H1 (cell line): Measurements from ENCODE around the gene PLSCR3. TPM values are rescaled to one million over a fixed set of nuclear protein-coding genes. Genes with fewer than 3 reads are reported as not detected.

ENCODE experiments used
- CTCF ChIA-PET: fragments of 300-600 bp; sonication (Branson Sonifier 250); formaldehyde crosslinking; loops from one replicate; lab custom pipeline; 2021; ENCODE audit not compliant: partially characterized antibody; lab: Charles Lee
- POLR2A ChIA-PET: fragments of 300-600 bp; sonication (Branson Sonifier 250); formaldehyde crosslinking; loops from one replicate; lab custom pipeline; 2021; ENCODE audit warnings: inconsistent platforms; ENCODE audit not compliant: partially characterized antibody; lab: Charles Lee
- DNase-seq, 2 experiments: peaks; one replicate each; pipeline versions ENCODE4 v3.0.0 to v3.0.0-alpha.2; 2010 to 2022; ENCODE audit warnings: low spot score in 2 of 2, low read depth in 1 of 2, mixed read lengths in 1 of 2
- FAIRE-seq: peaks from 2 replicates; lab custom pipeline; 2011; peaks lifted over from hg19 to GRCh38; lab: Jason Lieb, UNC
- H2AFZ ChIP-seq: 2 replicates; pipeline ENCODE4 v1.8.1; 2012; ENCODE audit warnings: low read length, inconsistent platforms
- H2AK5ac ChIP-seq: 2 replicates; pipeline ENCODE4 v1.6.1; 2013; ENCODE audit warnings: low read depth, low read length
- H2BK120ac ChIP-seq: replicated peaks from 2 replicates; pipeline ENCODE3; 2013; ENCODE audit warnings: low read depth, low read length, inconsistent platforms
- H2BK12ac ChIP-seq: 2 replicates; pipeline ENCODE4 v1.6.1; 2013; ENCODE audit warnings: low read depth, low read length
- H2BK15ac ChIP-seq: 2 replicates; pipeline ENCODE4 v1.6.1; 2013; ENCODE audit warnings: low read length
- H2BK20ac ChIP-seq: 2 replicates; pipeline ENCODE4 v1.6.1; 2013; ENCODE audit warnings: low read length
- H2BK5ac ChIP-seq: 2 replicates; pipeline ENCODE4 v1.6.1; 2013; ENCODE audit warnings: low read depth, low read length
- H3K14ac ChIP-seq: 2 replicates; pipeline ENCODE4 v1.6.1; 2013; ENCODE audit warnings: inconsistent platforms; ENCODE audit not compliant: insufficient read length
- H3K18ac ChIP-seq: 2 replicates; pipeline ENCODE4 v1.6.1; 2013; ENCODE audit warnings: low read length; ENCODE audit errors: extremely low read depth
- H3K23ac ChIP-seq: 2 replicates; pipeline ENCODE4 v1.6.1; 2013; ENCODE audit warnings: inconsistent platforms; ENCODE audit not compliant: insufficient read length
- H3K23me2 ChIP-seq: 2 replicates; pipeline ENCODE4 v1.6.1; 2013; ENCODE audit warnings: low read depth, low read length
- H3K27ac ChIP-seq: 2 replicates; pipeline ENCODE4 v1.6.1; 2011; ENCODE audit warnings: low read depth, low read length, inconsistent platforms
- H3K27me3 ChIP-seq, 4 experiments: replicated peaks in 1 of 4; 1 replicate in 1 of 4; 2 replicates in 3 of 4; pipeline versions ENCODE4 v1.6.1 to v1.8.1; 2011 to 2013; ENCODE audit warnings: low read length in 3 of 4, mild to moderate bottlenecking in 3 of 4, inconsistent platforms in 2 of 4, mixed read lengths in 2 of 4, moderate library complexity in 1 of 4; ENCODE audit not compliant: control insufficient read depth in 3 of 4, insufficient read depth in 3 of 4; ENCODE audit errors: extremely low read depth in 1 of 4
- H3K36me3 ChIP-seq, 4 experiments: 2 replicates each; pipeline versions ENCODE4 v1.6.1 to v1.8.1; 2011 to 2013; ENCODE audit warnings: mild to moderate bottlenecking in 4 of 4, low read length in 3 of 4, moderate library complexity in 2 of 4, control low read depth in 1 of 4, inconsistent platforms in 1 of 4; ENCODE audit not compliant: insufficient read depth in 4 of 4, control insufficient read depth in 2 of 4
- H3K4ac ChIP-seq: replicated peaks from 2 replicates; pipeline ENCODE3; 2013; ENCODE audit warnings: low read length, low read depth, mixed read lengths, inconsistent platforms; ENCODE audit not compliant: insufficient read length
- H3K4me1 ChIP-seq, 4 experiments: replicated peaks in 1 of 4; 1 replicate in 1 of 4; 2 replicates in 3 of 4; pipeline versions ENCODE4 v1.6.1 to v1.8.1; 2011 to 2013; ENCODE audit warnings: low read length in 3 of 4, inconsistent platforms in 2 of 4, mixed read lengths in 1 of 4; ENCODE audit not compliant: insufficient read depth in 4 of 4, control insufficient read depth in 3 of 4
- H3K4me2 ChIP-seq, 2 experiments: 2 replicates each; pipeline versions ENCODE4 v1.6.1 to v1.8.1; 2011 to 2013; ENCODE audit warnings: low read depth in 2 of 2, low read length in 2 of 2, control low read depth in 1 of 2, inconsistent platforms in 1 of 2, mild to moderate bottlenecking in 1 of 2; ENCODE audit not compliant: insufficient read depth in 1 of 2
- H3K4me3 ChIP-seq, 4 experiments: fragments of 200-600, 300-600 bp in 1 of 4; sonication (generic), shearing (Covaris generic), sonication (Bioruptor Twin) in 1 of 4; 2 replicates each; pipeline versions ENCODE4 v1.5.1 to v1.8.1; 2011 to 2016; ENCODE audit warnings: low read length in 4 of 4, low read depth in 3 of 4, control low read depth in 2 of 4, inconsistent platforms in 2 of 4, mild to moderate bottlenecking in 2 of 4, mixed read lengths in 1 of 4, moderate library complexity in 1 of 4; ENCODE audit not compliant: insufficient read depth in 2 of 4; ENCODE audit errors: extremely low read depth in 1 of 4
- H3K56ac ChIP-seq: replicated peaks from 2 replicates; pipeline ENCODE3; 2013; ENCODE audit warnings: low read depth, mild to moderate bottlenecking, mixed read lengths, low read length, inconsistent platforms; ENCODE audit not compliant: insufficient read length
- H3K79me1 ChIP-seq: 2 replicates; pipeline ENCODE4 v1.6.1; 2013; ENCODE audit warnings: low read depth, low read length, control low read depth
- H3K79me2 ChIP-seq, 2 experiments: 2 replicates each; pipeline versions ENCODE4 v1.6.1 to v1.8.1; 2012 to 2013; ENCODE audit warnings: low read length in 2 of 2, mild to moderate bottlenecking in 2 of 2, inconsistent platforms in 1 of 2; ENCODE audit not compliant: insufficient read depth in 2 of 2, control insufficient read depth in 1 of 2
- H3K9ac ChIP-seq, 4 experiments: replicated peaks in 1 of 4; 1 replicate in 1 of 4; 2 replicates in 3 of 4; pipeline versions ENCODE4 v1.6.1 to v1.8.1; 2011 to 2013; ENCODE audit warnings: low read depth in 3 of 4, low read length in 3 of 4, control low read depth in 2 of 4, mild to moderate bottlenecking in 2 of 4, moderate library complexity in 2 of 4, inconsistent platforms in 1 of 4; ENCODE audit errors: extremely low read depth in 1 of 4
- H3K9me3 ChIP-seq, 2 experiments: 2 replicates each; pipeline versions ENCODE4 v1.6.1 to v1.8.1; 2012 to 2013; ENCODE audit warnings: mild to moderate bottlenecking in 2 of 2, moderate library complexity in 2 of 2, control low read depth in 1 of 2, inconsistent platforms in 1 of 2, low read depth in 1 of 2, low read length in 1 of 2, mixed read lengths in 1 of 2; ENCODE audit not compliant: insufficient read depth in 2 of 2
- H4K20me1 ChIP-seq, 2 experiments: replicated peaks in 1 of 2; 2 replicates each; pipeline versions ENCODE3 to v1.8.1; 2011 to 2013; ENCODE audit warnings: inconsistent platforms in 2 of 2, low read length in 2 of 2, mild to moderate bottlenecking in 1 of 2; ENCODE audit not compliant: insufficient read depth in 2 of 2, control insufficient read depth in 1 of 2
- H4K5ac ChIP-seq: 2 replicates; pipeline ENCODE4 v1.6.1; 2013; ENCODE audit warnings: low read length, low read depth, mixed read lengths, inconsistent platforms; ENCODE audit not compliant: insufficient read length
- H4K8ac ChIP-seq: 2 replicates; pipeline ENCODE4 v1.8.0; 2013; ENCODE audit warnings: mild to moderate bottlenecking, moderate library complexity, low read length, inconsistent platforms; ENCODE audit not compliant: insufficient read depth; ENCODE audit errors: extremely low read depth
- H4K91ac ChIP-seq: replicated peaks from 2 replicates; pipeline ENCODE3; 2013; ENCODE audit warnings: low read length, mixed read lengths, inconsistent platforms; ENCODE audit not compliant: insufficient read length
- CBX5 ChIP-seq: fragments of 300-800, 300-1000 bp; sonication (generic); IDR thresholded peaks from 2 replicates; pipeline ENCODE4 v1.7.1; 2016; ENCODE audit warnings: antibody characterized with exemption, low read length, low read depth
- CHD2 ChIP-seq: IDR thresholded peaks from 2 replicates; pipeline ENCODE4 v1.6.1; 2012; ENCODE audit warnings: low read length, improper control_type of control experiment
- KDM1A ChIP-seq: fragments of 200-600, 300-600 bp; sonication (generic); IDR thresholded peaks from 2 replicates; pipeline ENCODE4 v1.7.1; 2016; ENCODE audit warnings: mild to moderate bottlenecking, low read length, borderline replicate concordance
- MAFK ChIP-seq: IDR thresholded peaks from 2 replicates; pipeline ENCODE4 v1.6.1; 2012; ENCODE audit warnings: low read depth, mild to moderate bottlenecking, improper control_type of control experiment, low read length
- WGBS, 2 experiments: shearing (Covaris generic) in 1 of 2; methylation state at CpG; one replicate each; pipeline versions ENCODE4 v1.1.6 to v1.1.7; 2013 to 2015; ENCODE audit warnings: low lambda C conversion rate in 2 of 2, mixed read lengths in 2 of 2, inconsistent platforms in 1 of 2, low coverage in 1 of 2, missing lambda C conversion rate in 1 of 2; ENCODE audit not compliant: insufficient replicate concordance in 2 of 2, insufficient coverage in 1 of 2, insufficient read length in 1 of 2; ENCODE audit errors: extremely low coverage in 1 of 2, missing lambda C conversion rate in 1 of 2; 5-methylcytosine and 5-hydroxymethylcytosine counted together
- polyA plus RNA-seq, 7 experiments: library from polyadenylated mRNA; depleted of rRNA in 3 of 7; stranded (reverse) in 5 of 7; unstranded in 2 of 7; fragments of >200 nt in 5 of 7; fragments of 200-250 nt in 2 of 7; gene quantifications; 1 replicate in 5 of 7; 2 replicates in 1 of 7; 4 replicates in 1 of 7; pipeline versions ENCODE4 v1.2.1 to v1.2.3, GENCODE V29; 2011 to 2013; ENCODE audit warnings: missing spikeins in 2 of 7, mixed read lengths in 2 of 7
- total RNA-seq: library from RNA; stranded (reverse); fragmentation: NEBNext Ultra II Directional; extraction: Animal tissue kit (Norgen Biotek cat#: 25700); gene quantifications from 2 replicates; pipeline ENCODE4 v1.2.1, GENCODE V29; 2021

PLSCR3 gene
- total and polyA plus RNA-seq, 2 of the 8 experiments (the other 6 are each of a cell fraction or from before 2014, with no cell fraction given) = 36.1 to 38.7 TPM

- Histone ChIP-seq H3K4ac (no peak overlapping the region), H2AK5ac (no peak overlapping the region), H3K79me2 (peaks cover 0 to 5% of the 10 kb centered on the region in 2 experiments; a peak in 1 of 4 replicates), H3K23me2 (peaks cover 13% of the 10 kb centered on the region; the same call in 1 of the 2 replicates), H4K5ac (no peak overlapping the region), H3K4me1 (peaks cover 0 to 19% (median 11%) of the 10 kb centered on the region in 4 experiments; a peak in 5 of 7 replicates), H3K56ac (no peak overlapping the region), H2BK20ac (no peak overlapping the region), H3K27me3 (no peaks in the 10 kb centered on the region; a peak in 1 of 7 replicates), H3K23ac (no peak overlapping the region), H2AFZ (no peak overlapping the region), H3K4me3 (no peak overlapping the region), H4K20me1 (peaks cover 0 to 20% of the 10 kb centered on the region in 2 experiments), H4K91ac (no peak overlapping the region), H3K9me3 (no peaks in the 10 kb centered on the region), H2BK12ac (no peak overlapping the region), H4K8ac (no peak overlapping the region), H2BK15ac (no peak overlapping the region), H2BK120ac (no peak overlapping the region), H3K18ac (no peak overlapping the region), H3K9ac (no peak overlapping the region), H2BK5ac (no peak overlapping the region), H3K79me1 (peaks cover 4% of the 10 kb centered on the region; the same call in 1 of the 2 replicates), H3K4me2 (no peak overlapping the region), H3K14ac (no peak overlapping the region), H3K27ac (no peak overlapping the region), H3K36me3 (peaks cover 2 to 24% (median 17%) of the 10 kb centered on the region in 4 experiments; a peak in 5 of 8 replicates)
- FAIRE-seq (no peak), DNase-seq (no peak)
- WGBS, 2 experiments = 94% methylated on average over 6 of the region's 6 CpGs; no CpG with 5 or more reads in 1 of the 2 experiments
- ChIA-PET POLR2A (interaction anchor here (0.9 to 8.2 kb wide), 9 partner anchors 10 to 176 kb away, joined by 3 to 66 read pairs (median 3); partner anchors contain the start of genes FGF11, POLR2A, TMEM102 and TNK1), CTCF (interaction anchor here (1.2 to 1.6 kb wide), 2 partner anchors 26 to 54 kb away, joined by 3 to 4 read pairs; no protein-coding TSS in a partner anchor)
- TF ChIP-seq CHD2 (no peak), CBX5 (no peak), KDM1A (no peak), MAFK (no peak)
Measured at GRCh38 chr17:7409716-7410115, 15.4 kb upstream of the PLSCR3 start.
